OCI-LY3 (cell line): ENCODE data around the gene QKI.

Experiments
- H2AFZ ChIP-seq: fragments of 200-600, 300-600 bp; shearing (Covaris generic); 2 replicates; pipeline ENCODE4 v1.6.0; 2014; ENCODE audit warnings: antibody characterized with exemption, low read depth, low read length
- H3K27ac ChIP-seq: fragments of 200-600, 300-600 bp; sonication (generic); 2 replicates; pipeline ENCODE4 v1.5.1; 2014; ENCODE audit warnings: mild to moderate bottlenecking, low read length, moderate library complexity, mixed read lengths
- H3K27me3 ChIP-seq: fragments of 200-600, 300-600 bp; sonication (generic); 2 replicates; pipeline ENCODE4 v1.6.1; 2014; ENCODE audit warnings: low read depth, low read length, mixed read lengths
- H3K36me3 ChIP-seq: fragments of 200-600, 300-600 bp; sonication (generic); replicated peaks from 2 replicates; pipeline ENCODE3; 2014; ENCODE audit warnings: low read depth, low read length, mixed read lengths
- H3K4me1 ChIP-seq: fragments of 300-600, 200-600 bp; sonication (generic); 2 replicates; pipeline ENCODE4 v1.6.1; 2014; ENCODE audit warnings: low read length, mixed read lengths
- H3K4me2 ChIP-seq: fragments of 200-600, 300-600 bp; sonication (generic); 2 replicates; pipeline ENCODE4 v1.6.1; 2014; ENCODE audit warnings: low read length, mixed read lengths
- H3K4me3 ChIP-seq: fragments of 300-600, 200-600 bp; sonication (generic); 2 replicates; pipeline ENCODE4 v1.5.1; 2014; ENCODE audit warnings: antibody characterized with exemption, mild to moderate bottlenecking, low read length, moderate library complexity
- H3K79me2 ChIP-seq: fragments of 300-600, 200-600 bp; shearing (Covaris generic); 2 replicates; pipeline ENCODE4 v1.6.1; 2014; ENCODE audit warnings: mild to moderate bottlenecking, low read length, mixed read lengths
- H3K9ac ChIP-seq: fragments of 300-600, 200-600 bp; shearing (Covaris generic); 2 replicates; pipeline ENCODE4 v1.6.0; 2014; ENCODE audit warnings: mild to moderate bottlenecking, low read length, moderate library complexity
- H3K9me3 ChIP-seq: fragments of 200-600, 300-600 bp; shearing (Covaris generic); 2 replicates; pipeline ENCODE4 v1.6.1; 2014; ENCODE audit warnings: low read length, mixed read lengths; ENCODE audit not compliant: insufficient read depth
- H4K20me1 ChIP-seq: fragments of 200-600, 300-600 bp; sonication (generic); 2 replicates; pipeline ENCODE4 v1.6.1; 2016; ENCODE audit warnings: low read length, mixed read lengths; ENCODE audit not compliant: insufficient read depth
- EZH2phosphoT487 ChIP-seq: fragments of 200-600 bp; shearing (Covaris generic); IDR thresholded peaks from 2 replicates; pipeline ENCODE4 v1.6.1; 2018; ENCODE audit warnings: antibody characterized with exemption, mixed run types, low read depth
- TF ChIP-seq, protein P1 (sequence below): fragments of 200-600, 300-600 bp; sonication (generic); IDR thresholded peaks from 2 replicates; pipeline ENCODE4 v1.5.1; 2014; ENCODE audit warnings: antibody characterized with exemption, low read length, low read depth

Gene QKI

DNA sequence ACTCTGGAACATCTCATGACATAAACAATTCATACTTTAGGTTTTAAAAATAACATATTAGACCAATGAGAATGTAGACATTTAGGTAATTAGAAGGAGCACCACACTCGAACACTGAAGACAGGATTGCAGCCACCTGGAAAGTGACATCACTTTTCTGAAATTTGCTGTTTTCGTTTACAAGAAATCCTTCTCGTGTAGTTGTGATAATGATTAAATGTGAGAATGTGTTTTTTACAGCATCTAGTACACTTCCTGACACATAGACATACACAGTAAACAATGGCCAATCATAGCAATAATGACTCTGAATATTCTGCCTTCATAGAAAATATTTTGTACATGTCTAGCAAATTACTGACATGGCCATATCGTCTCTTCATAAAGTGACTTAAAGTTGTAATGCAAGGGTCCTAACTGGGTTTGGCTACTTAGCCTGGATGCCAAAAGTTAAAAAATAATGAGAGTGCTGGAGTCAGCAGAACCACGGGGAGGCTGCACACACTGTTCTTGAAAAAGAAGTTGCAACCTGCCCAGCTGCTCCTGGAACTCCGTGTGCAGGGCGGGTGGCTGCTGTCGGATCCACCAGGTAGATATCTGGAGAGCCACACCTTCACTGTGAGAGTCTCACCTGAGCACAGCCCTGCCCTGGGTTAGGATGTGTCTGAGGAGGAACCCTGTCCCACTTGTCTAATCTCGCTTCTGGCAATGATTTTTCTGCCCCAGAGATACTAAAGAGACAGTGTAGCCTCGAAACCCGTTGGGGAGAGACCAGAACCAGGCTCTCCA lies 212.9 kb downstream of the QKI start:
- Histone ChIP-seq H3K36me3 (peaks cover 13% of the 10 kb centered on the region), H3K9me3 (peaks cover 17% of the 10 kb centered on the region; the same call in 1 of the 2 replicates), H3K4me1 (peaks cover 25% of the 10 kb centered on the region), H3K27me3 (no peaks in the 10 kb centered on the region), H4K20me1 (no peaks in the 10 kb centered on the region), H2AFZ (peak overlapping the region; percentile 67), H3K4me2 (peak overlapping the region; percentile 59), H3K9ac (peak overlapping the region; percentile 41), H3K4me3 (peak overlapping the region; percentile 5; the same call in 1 of the 2 replicates), H3K27ac (peak overlapping the region; percentile 65), H3K79me2 (no peaks in the 10 kb centered on the region)
- TF ChIP-seq, protein P1, sequence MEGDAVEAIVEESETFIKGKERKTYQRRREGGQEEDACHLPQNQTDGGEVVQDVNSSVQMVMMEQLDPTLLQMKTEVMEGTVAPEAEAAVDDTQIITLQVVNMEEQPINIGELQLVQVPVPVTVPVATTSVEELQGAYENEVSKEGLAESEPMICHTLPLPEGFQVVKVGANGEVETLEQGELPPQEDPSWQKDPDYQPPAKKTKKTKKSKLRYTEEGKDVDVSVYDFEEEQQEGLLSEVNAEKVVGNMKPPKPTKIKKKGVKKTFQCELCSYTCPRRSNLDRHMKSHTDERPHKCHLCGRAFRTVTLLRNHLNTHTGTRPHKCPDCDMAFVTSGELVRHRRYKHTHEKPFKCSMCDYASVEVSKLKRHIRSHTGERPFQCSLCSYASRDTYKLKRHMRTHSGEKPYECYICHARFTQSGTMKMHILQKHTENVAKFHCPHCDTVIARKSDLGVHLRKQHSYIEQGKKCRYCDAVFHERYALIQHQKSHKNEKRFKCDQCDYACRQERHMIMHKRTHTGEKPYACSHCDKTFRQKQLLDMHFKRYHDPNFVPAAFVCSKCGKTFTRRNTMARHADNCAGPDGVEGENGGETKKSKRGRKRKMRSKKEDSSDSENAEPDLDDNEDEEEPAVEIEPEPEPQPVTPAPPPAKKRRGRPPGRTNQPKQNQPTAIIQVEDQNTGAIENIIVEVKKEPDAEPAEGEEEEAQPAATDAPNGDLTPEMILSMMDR, result no peak
- TF ChIP-seq EZH2phosphoT487, result no peak
